HG02981 (cell line): ENCODE measurements around the gene WDFY3.

Experiments used
- ATAC-seq: cut with Tn5 transposase; IDR thresholded peaks from one replicate; pipeline ENCODE4 v1.9.1; 2021; ENCODE audit warnings: mild to moderate bottlenecking, moderate library complexity; ENCODE audit not compliant: unreplicated experiment

Gene WDFY3

GRCh38 chr4:84800256-84800655 lies 166.2 kb downstream of the WDFY3 start:
- ATAC-seq, result no peak

DNA sequence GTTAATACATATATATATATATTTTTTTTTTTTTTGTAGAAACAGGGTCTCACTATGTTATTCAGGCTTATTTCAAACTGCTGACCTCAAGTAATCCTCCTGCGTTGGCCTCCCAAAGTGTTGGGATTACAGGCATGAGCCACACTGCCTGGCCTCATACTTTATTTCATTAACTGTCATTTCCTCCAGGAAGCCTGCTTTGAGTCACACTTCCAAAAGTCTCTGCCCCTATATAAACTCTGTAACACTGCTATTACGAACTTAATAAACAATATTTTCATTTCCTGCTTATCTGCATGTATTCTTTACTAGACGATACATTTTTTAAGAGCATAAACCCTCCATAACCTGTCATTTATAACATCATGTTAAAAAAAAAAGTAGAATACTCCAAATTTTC lies 167.2 kb downstream of the WDFY3 start:
- ATAC-seq, result no peak

GRCh38 chr4:84796394-84796793 lies 170.1 kb downstream of the WDFY3 start:
- ATAC-seq, result no peak

GRCh38 chr4:84792366-84793301 lies 173.9 kb downstream of the WDFY3 start:
- ATAC-seq, result no peak

DNA sequence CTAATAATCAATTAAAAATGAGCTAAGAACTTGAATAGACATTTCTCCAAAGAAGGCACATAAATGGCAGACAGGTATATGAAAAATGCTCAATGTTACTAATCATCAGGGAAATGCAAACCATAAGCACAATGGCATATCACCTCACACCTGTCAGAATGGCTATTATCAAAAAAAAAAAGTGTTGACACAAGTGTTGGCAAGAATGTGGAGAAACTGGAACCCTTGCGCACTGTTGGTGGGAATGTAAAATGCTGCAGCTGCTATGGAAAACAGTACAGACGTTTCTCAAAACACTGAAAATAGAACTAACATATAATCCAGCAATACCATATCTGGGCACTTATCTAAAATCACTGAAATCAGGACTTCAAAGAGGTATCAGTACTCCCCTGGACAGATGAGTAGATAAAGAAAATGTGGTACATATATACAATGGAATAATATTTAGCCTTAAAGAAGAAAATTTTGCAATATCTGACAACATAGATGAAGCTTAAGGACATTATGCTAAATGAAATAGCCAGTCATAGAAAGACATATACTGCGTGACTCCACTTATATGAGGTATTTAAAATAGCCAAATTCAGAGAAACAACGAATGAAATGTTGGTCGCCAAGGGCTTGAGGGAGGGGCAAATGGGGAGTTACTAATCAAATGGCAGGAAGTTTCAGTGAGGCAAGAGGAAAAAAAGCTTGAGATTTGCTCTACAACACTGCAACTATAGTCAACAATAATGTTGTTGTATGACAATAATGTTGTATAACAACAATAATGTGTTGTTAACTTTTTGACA lies 175.5 kb downstream of the WDFY3 start:
- no peak for ATAC-seq

GRCh38 chr4:84786478-84786877 lies 180.0 kb downstream of the WDFY3 start:
- ATAC-seq, result no peak

DNA sequence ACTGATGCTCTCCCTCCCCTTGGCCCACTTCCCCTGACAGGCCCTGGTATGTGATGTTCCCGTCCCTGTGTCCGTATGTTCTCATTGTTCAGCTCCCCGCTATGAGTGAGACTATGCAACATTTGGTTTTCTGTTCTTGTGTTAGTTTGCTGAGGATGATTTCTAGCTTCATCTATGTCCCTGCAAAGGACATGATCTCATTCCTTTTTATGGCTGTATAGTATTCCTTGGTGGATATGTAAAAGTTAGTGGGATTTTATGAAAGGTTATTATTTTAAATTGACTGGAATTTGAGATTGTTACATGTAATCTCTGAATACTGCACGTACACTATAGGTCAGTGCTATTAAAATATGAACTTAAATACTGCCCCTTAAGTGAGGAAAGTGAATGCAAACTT lies 184.0 kb downstream of the WDFY3 start:
- no peak for ATAC-seq

DNA sequence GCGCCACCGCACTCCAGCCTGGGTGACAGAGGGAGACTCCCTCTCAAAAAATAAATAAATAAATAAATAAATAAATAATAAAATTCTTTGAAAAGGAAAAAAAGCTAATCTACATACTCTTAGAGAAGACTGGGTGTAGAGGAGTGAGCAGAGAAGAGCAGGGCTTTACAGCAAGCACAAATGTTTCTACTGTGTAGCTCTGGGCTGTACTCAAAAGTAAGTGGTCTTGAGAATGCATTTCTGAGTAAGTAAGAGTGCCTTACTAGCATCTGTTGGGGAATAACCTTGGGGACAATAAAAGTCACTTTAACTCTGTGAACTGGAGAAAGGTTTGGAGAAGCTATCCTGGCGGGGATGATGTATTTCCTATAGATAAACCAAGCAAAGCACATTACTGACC lies 185.8 kb downstream of the WDFY3 start:
- ATAC-seq, result no peak

- no peak for ATAC-seq
Observed at GRCh38 chr4:84778041-84778440, 188.4 kb downstream of the WDFY3 start.

DNA sequence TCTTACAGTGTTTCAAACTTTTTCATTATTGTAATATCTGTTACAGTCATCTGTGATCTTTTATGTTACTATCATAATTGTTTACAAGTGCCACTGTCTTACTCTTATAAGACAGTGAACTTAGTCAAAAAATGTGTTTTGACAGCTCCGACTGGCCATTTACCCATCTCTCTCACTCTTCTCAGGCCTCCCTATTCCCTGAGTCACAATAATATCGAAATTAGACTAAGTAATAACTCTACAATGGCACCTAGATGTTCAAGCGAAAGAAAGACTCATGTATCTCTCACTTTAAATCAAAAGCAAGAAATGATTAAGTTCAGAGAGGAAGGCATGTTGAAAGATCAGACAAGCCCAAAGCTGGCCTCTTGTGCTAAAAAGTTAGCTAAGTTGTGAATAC lies 199.3 kb downstream of the WDFY3 start:
- ATAC-seq, result no peak

- no peak for ATAC-seq
Observed at GRCh38 chr4:84753321-84753972, 213.0 kb downstream of the WDFY3 start.

GRCh38 chr4:84751707-84752106 lies 214.8 kb downstream of the WDFY3 start:
- ATAC-seq, result no peak

DNA sequence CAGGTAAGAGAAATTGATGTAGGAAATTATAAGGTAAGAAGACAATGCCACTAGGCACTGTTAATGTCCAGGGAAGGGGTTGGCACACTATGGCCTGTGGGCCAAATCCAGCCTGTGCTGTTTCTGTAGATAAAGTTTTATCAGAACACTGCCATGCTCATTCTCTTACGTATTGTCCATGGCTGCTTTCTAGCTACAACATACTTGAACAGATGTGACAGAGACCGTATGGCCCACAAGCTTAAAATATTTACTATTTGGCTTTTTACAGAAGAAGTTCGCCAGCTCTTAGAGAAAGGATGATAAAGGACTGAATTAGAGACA lies 215.6 kb downstream of the WDFY3 start:
- ATAC-seq, result no peak

DNA sequence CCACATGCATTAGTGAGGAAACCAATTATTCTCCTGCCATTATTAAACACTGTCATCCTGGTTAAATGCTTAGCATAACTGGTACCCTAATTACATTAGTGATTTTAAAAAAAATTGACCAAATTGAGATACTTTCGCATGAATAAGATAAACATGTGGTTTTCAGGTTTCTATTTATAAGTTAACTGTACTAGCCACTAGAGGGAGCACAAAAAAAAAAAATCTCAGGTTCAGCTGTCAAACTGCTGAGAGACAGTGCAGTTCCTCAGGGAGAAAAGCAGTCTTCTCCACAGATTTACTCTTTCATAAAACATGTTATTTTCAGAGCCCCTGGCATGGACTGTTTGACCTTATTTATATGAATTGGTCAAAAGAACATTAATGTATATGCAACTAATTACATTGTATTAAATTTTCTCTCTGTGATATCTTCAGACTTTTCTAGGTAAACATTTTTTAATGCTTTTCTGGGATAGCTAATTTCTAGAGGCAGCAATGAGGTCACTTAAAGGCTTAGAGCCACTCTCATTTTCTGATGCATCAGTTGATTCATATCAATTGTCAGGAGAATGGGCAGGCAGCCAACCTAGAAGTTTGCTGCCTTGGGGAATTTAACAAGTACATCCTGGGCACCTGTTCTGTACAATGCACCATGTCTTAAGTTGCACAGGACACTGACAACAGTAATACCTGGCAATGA lies 216.1 kb downstream of the WDFY3 start:
- peak; percentile 70 for ATAC-seq

DNA sequence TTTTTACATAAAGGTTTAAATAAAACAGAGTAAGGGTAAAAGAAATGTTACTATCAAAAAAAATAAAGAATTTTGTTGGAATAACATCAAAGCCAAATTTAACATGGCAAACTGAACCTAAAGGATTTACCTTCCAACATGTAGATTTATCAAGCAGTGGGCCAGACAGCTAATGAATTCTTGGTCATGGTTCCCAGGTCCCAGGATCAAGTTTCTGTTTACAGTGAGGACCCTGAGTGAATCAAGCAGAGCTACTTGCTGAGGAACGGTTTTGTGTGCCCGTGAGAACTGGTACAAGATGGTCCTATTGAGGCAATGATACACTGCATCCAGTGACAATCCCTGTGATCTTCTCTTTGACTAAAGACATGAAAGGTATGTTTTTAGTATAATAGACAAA lies 226.4 kb downstream of the WDFY3 start:
- no peak for ATAC-seq

GRCh38 chr4:84738622-84739021 lies 227.9 kb downstream of the WDFY3 start:
- no peak for ATAC-seq

- ATAC-seq, result no peak
Observed at GRCh38 chr4:84737656-84738055, 228.8 kb downstream of the WDFY3 start.

- no peak for ATAC-seq
Observed at GRCh38 chr4:84734037-84734436, 232.5 kb downstream of the WDFY3 start.

GRCh38 chr4:84733343-84734033 lies 233.0 kb downstream of the WDFY3 start:
- ATAC-seq, result no peak

GRCh38 chr4:84730375-84730774 lies 236.1 kb downstream of the WDFY3 start:
- ATAC-seq, result no peak
